Naive thymus-derived CD4-positive, alpha-beta T cell (primary cell): ENCODE results near the gene KIF21B. TPM values are rescaled to one million over a fixed set of nuclear protein-coding genes. Genes with fewer than 3 reads are reported as not detected.

ENCODE experiments used
- ATAC-seq: fragments of 150-1000 bp; cut with Tn5 transposase; 2 replicates; pipeline ENCODE4 v1.10.0; 2021; ENCODE audit warnings: mild to moderate bottlenecking, moderate library complexity
- CTCF ChIA-PET: fragments of 350-600 bp; sonication (Branson Sonifier 250); formaldehyde crosslinking; loops from one replicate; lab custom pipeline; 2021; ENCODE audit warnings: antibody characterized with exemption; lab: Charles Lee
- POLR2A ChIA-PET: fragments of 350-600 bp; sonication (Branson Sonifier 250); formaldehyde crosslinking; loops from one replicate; lab custom pipeline; 2021; ENCODE audit warnings: antibody characterized with exemption, inconsistent platforms; lab: Charles Lee
- DNase-seq, 9 donors: peaks; one replicate each; pipeline versions ENCODE4 v3.0.0 to v3.0.0-alpha.2; 2020 to 2022; ENCODE audit warnings: mixed read lengths in 1 of 9
- H3K27ac ChIP-seq: one replicate; pipeline ENCODE4 v1.7.0; 2013; ENCODE audit warnings: mild to moderate bottlenecking, low read depth, low read length, moderate library complexity
- H3K27me3 ChIP-seq, 2 donors: one replicate each; pipeline ENCODE4 v1.7.0; 2013; ENCODE audit warnings: low read length in 2 of 2, mild to moderate bottlenecking in 2 of 2, moderate library complexity in 2 of 2; ENCODE audit not compliant: control insufficient read depth in 2 of 2, insufficient read depth in 2 of 2
- H3K36me3 ChIP-seq, 3 experiments: 1 replicate in 2 of 3; 2 replicates in 1 of 3; pipeline ENCODE4 v1.7.0; 2013; ENCODE audit warnings: low read length in 3 of 3, mild to moderate bottlenecking in 3 of 3, moderate library complexity in 1 of 3; ENCODE audit not compliant: insufficient read depth in 3 of 3, control insufficient read depth in 2 of 3
- H3K4me1 ChIP-seq, 2 donors: one replicate each; pipeline ENCODE4 v1.7.0; 2013; ENCODE audit warnings: low read length in 2 of 2, mild to moderate bottlenecking in 2 of 2, moderate library complexity in 1 of 2; ENCODE audit not compliant: control insufficient read depth in 2 of 2, insufficient read depth in 2 of 2
- H3K4me3 ChIP-seq: 2 replicates; pipeline ENCODE4 v1.7.0; 2013; ENCODE audit warnings: mild to moderate bottlenecking, low read length
- H3K9me3 ChIP-seq, 3 experiments: 1 replicate in 2 of 3; 2 replicates in 1 of 3; pipeline ENCODE4 v1.7.0; 2013; ENCODE audit warnings: low read length in 3 of 3; ENCODE audit not compliant: control insufficient read depth in 2 of 3
- H3K27ac Mint-ChIP-seq, 9 donors: one replicate each; pipeline ENCODE4 v1.8.0; 2020 to 2022; ENCODE audit warnings: mixed read lengths in 9 of 9, mild to moderate bottlenecking in 8 of 9, moderate library complexity in 5 of 9, inconsistent platforms in 2 of 9
- H3K27me3 Mint-ChIP-seq, 5 donors: one replicate each; pipeline ENCODE4 v1.8.0; 2021 to 2022; ENCODE audit warnings: mixed read lengths in 5 of 5, mild to moderate bottlenecking in 1 of 5
- H3K36me3 Mint-ChIP-seq, 5 donors: one replicate each; pipeline ENCODE4 v1.8.0; 2020 to 2022; ENCODE audit warnings: mixed read lengths in 5 of 5, mild to moderate bottlenecking in 3 of 5, inconsistent platforms in 1 of 5
- H3K4me1 Mint-ChIP-seq, 7 donors: one replicate each; pipeline ENCODE4 v1.8.0; 2020 to 2022; ENCODE audit warnings: mixed read lengths in 7 of 7, mild to moderate bottlenecking in 3 of 7, inconsistent platforms in 1 of 7
- H3K4me3 Mint-ChIP-seq, 10 donors: one replicate each; pipeline ENCODE4 v1.8.0; 2020 to 2022; ENCODE audit warnings: mild to moderate bottlenecking in 10 of 10, mixed read lengths in 10 of 10, moderate library complexity in 6 of 10, inconsistent platforms in 2 of 10
- H3K9me3 Mint-ChIP-seq, 11 donors: one replicate each; pipeline ENCODE4 v1.8.0; 2020 to 2022; ENCODE audit warnings: mixed read lengths in 11 of 11, mild to moderate bottlenecking in 4 of 11, inconsistent platforms in 1 of 11, moderate library complexity in 1 of 11
- intact Hi-C, 2 donors: fragments of 100-400 bp; cut with micrococcal nuclease; formaldehyde crosslinking; loops; one replicate each; pipeline ENCODE4 v1.15.1; 2023
- polyA plus RNA-seq, 2 donors: library from polyadenylated mRNA; unstranded; fragments of 300-500 nt; fragmentation: Illumina TruSeq; gene quantifications; one replicate each; pipeline ENCODE4 v1.2.3, GENCODE V29; 2021
- total RNA-seq, 6 experiments: library from RNA in 5 of 6; stranded (reverse) in 5 of 6; gene quantifications; 1 replicate in 5 of 6; 2 replicates in 1 of 6; pipeline ENCODE4 v1.2.3 and lab custom pipeline; 2021 to 2026

KIF21B gene
- total and polyA plus RNA-seq, 7 experiments from 2014 or later: 3.0 to 97.6 (median 70.3) TPM

- intact Hi-C loops: no loop called here
- no peaks in the 10 kb centered on the region for H3K4me1 ChIP-seq
- Mint-ChIP-seq H3K4me1 (peaks cover 0 to 6% (median 0%) of the 10 kb centered on the region in 7 donors), H3K27me3 (no peaks in the 10 kb centered on the region), H3K9me3 (peaks cover 0 to 5% (median 0%) of the 10 kb centered on the region in 11 donors), H3K27ac (peak overlapping the region in 3 of 9 donors; percentile 59 to 72 (median 61)), H3K4me3 (no peak overlapping the region), H3K36me3 (peaks cover 10 to 67% (median 35%) of the 10 kb centered on the region in 5 donors)
- no peak for DNase-seq
- no peak for ATAC-seq
- CTCF ChIA-PET: interaction anchor here (1.4 to 14.4 kb wide), 2 partner anchors 12 to 62 kb away, joined by 4 to 259 read pairs; no protein-coding TSS in a partner anchor
- no peaks in the 10 kb centered on the region for H3K9me3 ChIP-seq
- POLR2A ChIA-PET: no interaction called here
- peaks cover 22 to 98% (median 53%) of the 10 kb centered on the region in 3 experiments for H3K36me3 ChIP-seq
- H3K4me3 ChIP-seq: no peak overlapping the region
- no peak overlapping the region for H3K27ac ChIP-seq
- H3K27me3 ChIP-seq: no peaks in the 10 kb centered on the region
Measured at GRCh38 chr1:200983035-200983561, 40.4 kb downstream of the KIF21B start.

DNA sequence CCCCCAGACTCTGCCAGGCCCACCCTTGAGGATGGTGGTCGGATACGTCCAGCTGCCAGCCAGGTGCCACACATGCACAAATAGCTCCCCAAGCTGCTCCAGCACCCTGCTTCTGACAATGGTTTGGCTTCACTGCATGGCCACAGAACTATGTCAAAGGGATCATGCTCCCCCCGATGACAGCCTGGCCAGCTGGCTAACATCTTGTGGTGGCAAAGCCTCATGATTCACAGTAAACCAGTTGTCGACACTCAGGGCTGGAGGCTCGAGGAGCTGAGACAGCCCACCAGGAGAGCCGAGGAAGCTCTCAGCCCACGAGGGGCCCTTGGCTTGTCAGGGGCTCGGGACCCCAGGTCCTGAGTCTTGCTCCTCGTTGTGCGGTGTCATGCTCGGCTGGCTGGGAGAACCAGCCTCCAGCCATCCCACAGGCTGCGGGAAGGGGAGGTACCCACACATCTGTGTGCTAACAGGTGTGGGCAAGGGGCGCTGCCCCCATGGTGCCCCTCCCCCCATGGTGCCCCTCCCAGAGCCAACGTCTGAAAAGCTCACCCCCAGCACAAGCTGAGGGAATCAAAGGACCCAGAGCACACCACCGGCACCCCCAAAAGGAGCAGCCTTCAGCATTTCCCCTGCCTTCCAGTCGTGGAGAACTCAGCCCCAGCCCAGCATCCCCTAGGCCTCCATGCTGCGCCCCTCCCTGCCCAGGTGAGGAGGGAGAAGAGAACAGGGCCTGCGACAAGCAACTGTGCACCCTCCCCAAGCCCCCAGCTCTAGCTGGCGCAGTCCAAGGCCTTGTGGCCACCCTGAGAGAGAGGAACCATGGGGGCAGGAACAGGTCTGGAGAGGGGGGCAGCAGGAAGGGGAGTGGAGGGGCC is 41.2 kb downstream of the KIF21B start:
- ChIA-PET POLR2A (no interaction called here), CTCF (interaction anchor here (1.0 to 14.4 kb wide), 5 partner anchors 11 to 63 kb away, joined by 3 to 259 read pairs (median 4); no protein-coding TSS in a partner anchor)
- Histone ChIP-seq H3K4me1 (no peaks in the 10 kb centered on the region), H3K9me3 (no peaks in the 10 kb centered on the region), H3K27me3 (no peaks in the 10 kb centered on the region), H3K27ac (no peak overlapping the region), H3K36me3 (peaks cover 19 to 95% (median 49%) of the 10 kb centered on the region in 3 experiments), H3K4me3 (no peak overlapping the region)
- peak overlapping the region in 2 of 9 donors; percentile 33 to 43 for H3K27ac Mint-ChIP-seq
- H3K4me3 Mint-ChIP-seq: no peak overlapping the region
- DNase-seq (no peak), ATAC-seq (no peak)
- peaks cover 0 to 5% (median 0%) of the 10 kb centered on the region in 11 donors for H3K9me3 Mint-ChIP-seq
- H3K4me1 Mint-ChIP-seq: peaks cover 0 to 6% (median 0%) of the 10 kb centered on the region in 7 donors
- no peaks in the 10 kb centered on the region for H3K27me3 Mint-ChIP-seq
- intact Hi-C loops: no loop called here
- H3K36me3 Mint-ChIP-seq: peaks cover 10 to 62% (median 33%) of the 10 kb centered on the region in 5 donors

- Histone ChIP-seq H3K4me3 (no peak overlapping the region), H3K9me3 (no peaks in the 10 kb centered on the region), H3K27ac (no peak overlapping the region), H3K27me3 (no peaks in the 10 kb centered on the region), H3K36me3 (peaks cover 20 to 95% (median 46%) of the 10 kb centered on the region in 3 experiments), H3K4me1 (no peaks in the 10 kb centered on the region)
- peaks cover 0 to 5% (median 0%) of the 10 kb centered on the region in 11 donors for H3K9me3 Mint-ChIP-seq
- ATAC-seq: no peak
- intact Hi-C loops: no loop called here
- no peak for DNase-seq
- POLR2A ChIA-PET: no interaction called here
- H3K27ac Mint-ChIP-seq: peak overlapping the region in 1 of 9 donors; percentile 38
- peaks cover 10 to 59% (median 36%) of the 10 kb centered on the region in 5 donors for H3K36me3 Mint-ChIP-seq
- H3K4me1 Mint-ChIP-seq: peaks cover 0 to 6% (median 0%) of the 10 kb centered on the region in 7 donors
- CTCF ChIA-PET: interaction anchor here (1.2 to 14.4 kb wide), 4 partner anchors 10 to 64 kb away, joined by 3 to 259 read pairs (median 10); no protein-coding TSS in a partner anchor
- no peaks in the 10 kb centered on the region for H3K27me3 Mint-ChIP-seq
- H3K4me3 Mint-ChIP-seq: no peak overlapping the region
Measured at GRCh38 chr1:200981278-200981677, 42.2 kb downstream of the KIF21B start.

DNA sequence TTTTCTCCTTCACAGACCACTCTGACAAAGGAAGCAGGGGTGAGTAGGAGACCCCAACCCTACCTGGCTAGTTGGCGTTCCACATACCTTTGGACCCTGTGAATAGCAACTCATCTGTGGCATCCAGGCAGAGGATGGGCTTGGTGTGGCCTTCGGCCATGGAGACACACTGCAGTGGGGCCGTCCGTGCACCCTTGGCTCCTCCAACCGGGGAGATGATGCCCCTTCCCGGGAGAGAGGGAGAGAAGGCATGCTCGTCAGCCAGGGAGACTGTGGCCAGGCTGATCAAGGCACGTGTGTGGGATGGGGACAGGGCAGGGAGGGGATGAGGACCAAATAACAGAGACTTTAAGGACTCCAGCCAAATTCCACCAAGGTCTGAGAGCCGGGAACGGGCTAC is 42.6 kb downstream of the KIF21B start:
- peaks cover 0 to 5% (median 0%) of the 10 kb centered on the region in 11 donors for H3K9me3 Mint-ChIP-seq
- POLR2A ChIA-PET: no interaction called here
- peaks cover 0 to 6% (median 0%) of the 10 kb centered on the region in 7 donors for H3K4me1 Mint-ChIP-seq
- peaks cover 10 to 58% (median 38%) of the 10 kb centered on the region in 5 donors for H3K36me3 Mint-ChIP-seq
- no peak overlapping the region for H3K4me3 ChIP-seq
- H3K36me3 ChIP-seq: peaks cover 20 to 95% (median 46%) of the 10 kb centered on the region in 3 experiments
- intact Hi-C loops: no loop called here
- H3K27me3 Mint-ChIP-seq: no peaks in the 10 kb centered on the region
- no peak overlapping the region for H3K27ac ChIP-seq
- no peaks in the 10 kb centered on the region for H3K4me1 ChIP-seq
- peak overlapping the region in 1 of 9 donors; percentile 38 for H3K27ac Mint-ChIP-seq
- no peak for DNase-seq
- H3K27me3 ChIP-seq: no peaks in the 10 kb centered on the region
- ATAC-seq: no peak
- H3K4me3 Mint-ChIP-seq: no peak overlapping the region
- CTCF ChIA-PET: interaction anchor here (0.6 to 14.4 kb wide), 7 partner anchors 20 to 192 kb away, joined by 3 to 259 read pairs (median 3); no protein-coding TSS in a partner anchor
- no peaks in the 10 kb centered on the region for H3K9me3 ChIP-seq

- peaks cover 20 to 97% (median 46%) of the 10 kb centered on the region in 3 experiments for H3K36me3 ChIP-seq
- DNase-seq (no peak), ATAC-seq (no peak)
- ChIA-PET CTCF (interaction anchor here (0.6 to 14.4 kb wide), 8 partner anchors 30 to 193 kb away, joined by 3 to 259 read pairs (median 4); partner anchors contain the start of gene CACNA1S), POLR2A (interaction anchor here (1.0 to 1.4 kb wide), 3 partner anchors 45 to 174 kb away, joined by 3 to 4 read pairs (median 3); partner anchors contain the start of gene TMEM9)
- H3K27me3 Mint-ChIP-seq: no peaks in the 10 kb centered on the region
- H3K9me3 Mint-ChIP-seq: peaks cover 0 to 5% (median 0%) of the 10 kb centered on the region in 11 donors
- no peaks in the 10 kb centered on the region for H3K9me3 ChIP-seq
- intact Hi-C loops: no loop called here
- peak overlapping the region in 6 of 9 donors; percentile 14 to 83 (median 49) for H3K27ac Mint-ChIP-seq
- H3K36me3 Mint-ChIP-seq: peaks cover 10 to 60% (median 38%) of the 10 kb centered on the region in 5 donors
- H3K27ac ChIP-seq: no peak overlapping the region
- no peaks in the 10 kb centered on the region for H3K4me1 ChIP-seq
- no peak overlapping the region for H3K4me3 ChIP-seq
- no peaks in the 10 kb centered on the region for H3K27me3 ChIP-seq
- H3K4me1 Mint-ChIP-seq: peaks cover 0 to 6% (median 0%) of the 10 kb centered on the region in 7 donors
- H3K4me3 Mint-ChIP-seq: no peak overlapping the region
Measured at GRCh38 chr1:200980452-200980772, 43.1 kb downstream of the KIF21B start.
